ENCODE measurements around the gene MLX. TPM values are rescaled to one million over a fixed set of nuclear protein-coding genes. Genes with fewer than 3 reads are reported as not detected.

MLX gene
- total and polyA plus RNA-seq, 7 donors = 24.7 to 129 (median 50.5) TPM

DNA sequence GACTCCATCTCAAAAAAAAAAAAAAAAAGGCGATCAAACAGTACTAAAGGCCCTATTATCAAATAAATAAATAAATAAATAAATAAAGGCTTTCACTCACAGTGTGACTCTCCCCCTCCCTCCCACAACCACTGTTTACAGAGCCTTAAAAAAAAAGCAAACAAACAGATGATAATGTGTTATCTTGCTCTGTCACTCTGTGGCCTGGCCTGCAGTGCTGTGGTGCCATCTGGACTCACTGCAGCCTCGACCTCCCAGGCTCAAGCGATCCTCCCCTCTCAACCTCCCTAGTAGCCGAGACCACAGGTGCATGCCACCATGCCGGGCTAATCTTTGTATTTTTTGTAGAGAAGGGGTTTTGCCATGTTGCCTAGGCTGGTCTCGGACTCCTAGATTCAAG is 39.0 kb upstream of the MLX start:
- 89 to 93% methylated on average over 6 of the region's 6 CpGs for WGBS, 2 donors
- no peaks in the 10 kb centered on the region for H3K9me3 ChIP-seq
- peaks cover 0 to 28% (median 28%) of the 10 kb centered on the region in 4 donors for H3K4me1 ChIP-seq
- no peaks in the 10 kb centered on the region for H3K27me3 ChIP-seq
- H3K27ac ChIP-seq = no peak overlapping the region
- TF ChIP-seq POLR2AphosphoS5 (IDR thresholded peaks at IDR 0.05) (no peak), EP300 (IDR thresholded peaks at IDR 0.05) (no peak), POLR2A (IDR thresholded peaks at IDR 0.05) (no peak)
- TF ChIP-seq, protein P1, sequence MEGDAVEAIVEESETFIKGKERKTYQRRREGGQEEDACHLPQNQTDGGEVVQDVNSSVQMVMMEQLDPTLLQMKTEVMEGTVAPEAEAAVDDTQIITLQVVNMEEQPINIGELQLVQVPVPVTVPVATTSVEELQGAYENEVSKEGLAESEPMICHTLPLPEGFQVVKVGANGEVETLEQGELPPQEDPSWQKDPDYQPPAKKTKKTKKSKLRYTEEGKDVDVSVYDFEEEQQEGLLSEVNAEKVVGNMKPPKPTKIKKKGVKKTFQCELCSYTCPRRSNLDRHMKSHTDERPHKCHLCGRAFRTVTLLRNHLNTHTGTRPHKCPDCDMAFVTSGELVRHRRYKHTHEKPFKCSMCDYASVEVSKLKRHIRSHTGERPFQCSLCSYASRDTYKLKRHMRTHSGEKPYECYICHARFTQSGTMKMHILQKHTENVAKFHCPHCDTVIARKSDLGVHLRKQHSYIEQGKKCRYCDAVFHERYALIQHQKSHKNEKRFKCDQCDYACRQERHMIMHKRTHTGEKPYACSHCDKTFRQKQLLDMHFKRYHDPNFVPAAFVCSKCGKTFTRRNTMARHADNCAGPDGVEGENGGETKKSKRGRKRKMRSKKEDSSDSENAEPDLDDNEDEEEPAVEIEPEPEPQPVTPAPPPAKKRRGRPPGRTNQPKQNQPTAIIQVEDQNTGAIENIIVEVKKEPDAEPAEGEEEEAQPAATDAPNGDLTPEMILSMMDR (IDR thresholded peaks at IDR 0.05) = no peak
- H3K4me3 ChIP-seq = no peak overlapping the region
- peak; percentile 48 for DNase-seq
- H3K36me3 ChIP-seq = no peaks in the 10 kb centered on the region
- intact Hi-C loops (cut with DNase I) = no loop called here

DNA sequence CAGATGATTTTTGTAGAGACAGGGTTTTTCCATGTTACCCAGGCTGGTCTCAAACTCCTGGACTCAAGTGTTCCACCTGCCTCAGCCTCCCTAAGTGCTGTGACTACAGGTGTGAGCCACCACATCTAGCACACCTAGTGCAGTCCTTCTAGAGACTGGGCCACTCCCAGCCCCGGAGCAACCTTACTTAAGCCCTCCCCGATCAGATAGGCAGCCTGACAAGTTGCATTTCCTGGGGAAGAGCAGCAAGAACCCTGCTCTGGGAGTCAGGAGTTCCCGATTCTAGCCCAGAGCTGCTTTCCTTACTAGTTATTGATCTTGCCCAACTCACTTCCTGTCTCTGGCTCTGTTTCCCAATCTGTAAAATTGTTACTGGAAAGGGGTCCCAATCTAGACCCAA is 37.8 kb upstream of the MLX start:
- intact Hi-C loops (cut with DNase I) = no loop called here
- Histone ChIP-seq H3K4me3 (no peak overlapping the region), H3K4me1 (peaks cover 0 to 24% (median 23%) of the 10 kb centered on the region in 4 donors), H3K27ac (no peak overlapping the region), H3K36me3 (no peaks in the 10 kb centered on the region), H3K9me3 (no peaks in the 10 kb centered on the region), H3K27me3 (no peaks in the 10 kb centered on the region)
- TF ChIP-seq EP300 (IDR thresholded peaks at IDR 0.05) = no peak
- TF ChIP-seq POLR2A (IDR thresholded peaks at IDR 0.05) = no peak
- TF ChIP-seq POLR2AphosphoS5 (IDR thresholded peaks at IDR 0.05) = no peak
- TF ChIP-seq, protein P1 (IDR thresholded peaks at IDR 0.05) = no peak
- WGBS, 2 donors = 33 to 52% methylated on average over 3 of the region's 3 CpGs
- no peak for DNase-seq

DNA sequence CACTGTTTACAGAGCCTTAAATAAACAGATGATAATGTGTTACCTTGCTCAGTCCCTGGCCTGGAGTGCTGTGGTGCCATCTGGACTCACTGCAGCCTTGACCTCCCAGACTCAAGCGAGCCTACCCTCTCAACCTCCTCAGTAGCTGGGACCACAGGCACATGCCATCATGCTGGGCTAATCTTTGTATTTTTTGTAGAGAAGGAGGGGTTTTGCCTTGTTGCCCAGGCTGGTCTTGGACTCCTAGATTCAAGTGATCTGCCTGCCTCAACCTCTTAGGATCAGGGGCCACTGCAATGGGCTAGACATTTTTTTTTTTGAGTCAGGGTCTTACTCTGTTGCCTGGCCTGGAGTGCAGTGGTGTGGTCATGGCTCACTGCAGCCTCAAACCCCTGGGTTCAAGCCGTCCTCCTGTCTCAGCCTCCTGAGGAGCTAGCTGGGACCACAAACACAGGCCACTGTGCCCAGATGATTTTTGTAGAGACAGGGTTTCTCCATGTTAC is 35.9 kb upstream of the MLX start:
- Histone ChIP-seq H3K27ac (peak overlapping the region; percentile 81 to 87 (median 84)), H3K9me3 (no peaks in the 10 kb centered on the region), H3K4me1 (peaks cover 0 to 33% (median 30%) of the 10 kb centered on the region in 4 donors), H3K36me3 (no peaks in the 10 kb centered on the region), H3K27me3 (no peaks in the 10 kb centered on the region), H3K4me3 (no peak overlapping the region)
- intact Hi-C loops (cut with DNase I) = no loop called here
- no peak for TF ChIP-seq POLR2A (IDR thresholded peaks at IDR 0.05)
- no peak for TF ChIP-seq POLR2AphosphoS5 (IDR thresholded peaks at IDR 0.05)
- TF ChIP-seq, protein P1 (IDR thresholded peaks at IDR 0.05) = no peak
- no peak for TF ChIP-seq EP300 (IDR thresholded peaks at IDR 0.05)
- DNase-seq = no peak
- 59 to 82% methylated on average over 2 of the region's 2 CpGs for WGBS, 2 donors

DNA sequence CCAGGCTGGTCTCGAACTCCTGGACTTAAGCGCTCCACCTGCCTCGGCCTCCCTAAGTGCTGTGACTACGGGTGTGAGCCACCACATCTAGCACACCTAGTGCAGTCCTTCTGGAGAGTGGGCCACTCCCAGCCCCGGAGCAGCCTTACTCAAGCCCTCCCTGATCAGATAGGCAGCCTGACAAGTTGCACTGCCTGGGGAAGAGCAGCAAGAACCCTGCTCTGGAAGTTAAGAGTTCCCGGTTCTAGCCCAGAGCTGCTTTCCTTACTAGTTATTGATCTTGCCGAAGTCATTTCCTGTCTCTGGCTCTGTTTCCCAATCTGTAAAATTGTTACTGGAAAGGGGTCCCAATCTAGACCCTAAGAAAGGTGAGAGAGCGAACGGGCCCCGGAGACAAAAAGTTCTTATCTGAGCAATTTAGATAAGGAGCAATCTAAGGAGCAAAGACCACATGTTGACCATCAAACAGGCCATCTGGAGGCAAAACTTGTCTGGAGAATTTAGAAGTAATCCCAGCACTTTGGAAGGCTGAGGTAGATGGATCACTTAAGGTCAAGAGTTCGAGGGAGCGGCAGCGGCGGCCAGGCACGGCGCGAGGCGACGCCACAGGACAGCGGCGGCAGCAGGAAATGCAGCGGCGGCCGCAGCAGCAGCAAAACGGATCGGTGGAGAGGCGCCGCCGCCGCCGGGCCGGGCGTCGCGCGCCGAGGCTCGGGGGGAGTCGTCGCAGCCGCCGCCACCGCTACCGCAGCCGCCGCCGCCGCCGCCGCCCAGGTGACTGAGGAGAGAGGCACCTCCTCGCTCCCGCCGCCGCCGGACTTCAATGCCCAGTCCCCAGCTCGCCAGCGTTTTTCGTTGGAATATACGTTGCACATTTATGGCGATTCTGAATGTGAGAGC is 35.2 kb upstream of the MLX start:
- Histone ChIP-seq H3K4me3 (peak overlapping the region; percentile 37 to 61 (median 52)), H3K9me3 (no peaks in the 10 kb centered on the region), H3K27me3 (no peaks in the 10 kb centered on the region), H3K27ac (peak overlapping the region; percentile 81 to 87 (median 84)), H3K36me3 (no peaks in the 10 kb centered on the region), H3K4me1 (peaks cover 0 to 36% (median 26%) of the 10 kb centered on the region in 4 donors)
- intact Hi-C loops (cut with DNase I) = no loop called here
- 6 to 11% methylated on average over 60 of the region's 60 CpGs for WGBS, 2 donors
- TF ChIP-seq EP300 (IDR thresholded peaks at IDR 0.05) (no peak), POLR2AphosphoS5 (IDR thresholded peaks at IDR 0.05) (peak in 1 of 4 donors; percentile 56), POLR2A (IDR thresholded peaks at IDR 0.05) (no peak)
- TF ChIP-seq, protein P1 (IDR thresholded peaks at IDR 0.05) = peak; percentile 26 to 45 (median 38)
- DNase-seq = peak; percentile 83
